Erythroblast (primary cell): ENCODE results near the gene LDHAL6B.

ENCODE experiments used
- GATA1 ChIP-seq: IDR thresholded peaks from 2 replicates; pipeline ENCODE4 v1.6.1; 2011; ENCODE audit warnings: low read depth, mild to moderate bottlenecking, control low read depth, low read length, moderate library complexity
- POLR2A ChIP-seq: IDR thresholded peaks from 2 replicates; pipeline ENCODE4 v1.6.1; 2011; ENCODE audit warnings: mild to moderate bottlenecking, low read length

DNA sequence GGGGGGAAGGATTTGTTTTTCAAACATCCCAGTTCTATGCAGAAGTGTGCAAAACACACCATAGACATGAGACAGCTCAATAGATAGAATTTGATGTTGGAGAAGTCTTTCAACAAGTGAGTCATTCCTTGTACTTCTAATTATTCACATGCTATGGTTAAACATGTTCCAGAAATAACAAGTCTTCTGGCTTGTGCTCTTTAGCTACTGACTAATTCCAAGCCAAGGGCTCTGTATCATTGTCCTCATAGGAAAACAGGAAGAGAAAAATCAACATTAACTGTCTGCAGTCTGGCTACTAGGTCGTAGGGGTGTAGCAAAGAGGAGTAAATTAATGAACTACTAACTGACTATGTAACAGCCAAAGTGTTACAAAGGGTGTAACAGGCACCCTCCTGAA, 25.8 kb downstream of the LDHAL6B start:
- no peak for TF ChIP-seq POLR2A
- no peak for TF ChIP-seq GATA1
